H9 (cell line): ENCODE results near the gene DOCK2. TPM values are rescaled to one million over a fixed set of nuclear protein-coding genes. Genes with fewer than 3 reads are reported as not detected.

Experiments used
- DNase-seq: peaks from one replicate; pipeline ENCODE4 v3.0.0-alpha.2; 2017
- H2AFZ ChIP-seq: one replicate; pipeline ENCODE4 v1.6.1; 2013; ENCODE audit warnings: mild to moderate bottlenecking, low read length, control low read depth, moderate library complexity
- H2AK5ac ChIP-seq: 2 replicates; pipeline ENCODE4 v1.6.1; 2013; ENCODE audit warnings: low read length, control low read depth, mixed read lengths; ENCODE audit not compliant: insufficient read length
- H2BK120ac ChIP-seq: one replicate; pipeline ENCODE4 v1.6.1; 2013; ENCODE audit warnings: low read depth, mild to moderate bottlenecking, low read length, control low read depth, inconsistent platforms; ENCODE audit not compliant: poor library complexity, severe bottlenecking
- H2BK12ac ChIP-seq: 2 replicates; pipeline ENCODE4 v1.6.1; 2013; ENCODE audit warnings: low read length, control low read depth, mixed read lengths, low read depth; ENCODE audit not compliant: insufficient read length
- H2BK15ac ChIP-seq: 2 replicates; pipeline ENCODE4 v1.6.1; 2013; ENCODE audit warnings: low read depth, low read length, control low read depth
- H2BK20ac ChIP-seq: one replicate; pipeline ENCODE4 v1.6.1; 2013; ENCODE audit warnings: low read depth, mild to moderate bottlenecking, low read length, control low read depth, inconsistent platforms; ENCODE audit not compliant: poor library complexity, severe bottlenecking
- H2BK5ac ChIP-seq: 2 replicates; pipeline ENCODE4 v1.6.1; 2013; ENCODE audit warnings: low read length, control low read depth, mixed read lengths; ENCODE audit not compliant: insufficient read length
- H3K14ac ChIP-seq: 2 replicates; pipeline ENCODE4 v1.6.1; 2013; ENCODE audit warnings: low read length, control low read depth; ENCODE audit not compliant: insufficient read depth
- H3K18ac ChIP-seq: 2 replicates; pipeline ENCODE4 v1.6.1; 2013; ENCODE audit warnings: low read depth, mild to moderate bottlenecking, mixed read lengths, low read length, control low read depth; ENCODE audit not compliant: insufficient read length
- H3K23ac ChIP-seq: 2 replicates; pipeline ENCODE4 v1.6.1; 2013; ENCODE audit warnings: low read length, control low read depth, mixed read lengths, low read depth; ENCODE audit not compliant: insufficient read length
- H3K23me2 ChIP-seq: 2 replicates; pipeline ENCODE4 v1.6.1; 2013; ENCODE audit warnings: low read depth, mild to moderate bottlenecking, mixed read lengths, low read length, control low read depth; ENCODE audit not compliant: insufficient read length, poor library complexity, severe bottlenecking
- H3K27ac ChIP-seq: 2 replicates; pipeline ENCODE4 v1.5.1; 2013; ENCODE audit warnings: low read length, control low read depth, mixed read lengths, low read depth; ENCODE audit not compliant: insufficient read length
- H3K27me3 ChIP-seq: 2 replicates; pipeline ENCODE4 v1.6.1; 2013; ENCODE audit warnings: low read length, control low read depth, inconsistent platforms; ENCODE audit not compliant: insufficient read depth
- H3K4ac ChIP-seq: 2 replicates; pipeline ENCODE4 v1.6.1; 2013; ENCODE audit warnings: low read depth, mild to moderate bottlenecking, control low read depth, inconsistent platforms, low read length, moderate library complexity
- H3K4me1 ChIP-seq: 2 replicates; pipeline ENCODE4 v1.6.1; 2013; ENCODE audit warnings: low read length, control low read depth, inconsistent platforms; ENCODE audit not compliant: insufficient read depth
- H3K4me2 ChIP-seq: 2 replicates; pipeline ENCODE4 v1.6.1; 2013; ENCODE audit warnings: low read length, control low read depth, mixed read lengths; ENCODE audit not compliant: insufficient read length, insufficient read depth
- H3K56ac ChIP-seq: 2 replicates; pipeline ENCODE4 v1.6.1; 2013; ENCODE audit warnings: low read depth, mild to moderate bottlenecking, mixed read lengths, low read length, control low read depth; ENCODE audit not compliant: insufficient read length
- H3K79me1 ChIP-seq: 2 replicates; pipeline ENCODE4 v1.6.1; 2013; ENCODE audit warnings: low read depth, mild to moderate bottlenecking, moderate library complexity, low read length, control low read depth, inconsistent platforms; ENCODE audit not compliant: insufficient read depth, poor library complexity, severe bottlenecking
- H3K79me2 ChIP-seq: 2 replicates; pipeline ENCODE4 v1.6.1; 2013; ENCODE audit warnings: low read length, control low read depth, inconsistent platforms; ENCODE audit not compliant: insufficient read depth
- H3K9ac ChIP-seq: 2 replicates; pipeline ENCODE4 v1.6.1; 2013; ENCODE audit warnings: low read length, control low read depth, mixed read lengths; ENCODE audit not compliant: insufficient read length; ENCODE audit errors: extremely low read depth
- H3K9me3 ChIP-seq: one replicate; pipeline ENCODE4 v1.6.1; 2013; ENCODE audit warnings: low read depth, low read length, inconsistent platforms; ENCODE audit not compliant: control insufficient read depth
- H3T11ph ChIP-seq: one replicate; pipeline ENCODE4 v1.6.1; 2013; ENCODE audit warnings: mild to moderate bottlenecking, low read length, control low read depth, inconsistent platforms
- H4K20me1 ChIP-seq: one replicate; pipeline ENCODE4 v1.6.1; 2013; ENCODE audit not compliant: control insufficient read depth, insufficient read length, insufficient read depth
- H4K5ac ChIP-seq: 2 replicates; pipeline ENCODE4 v1.6.1; 2013; ENCODE audit warnings: low read depth, mild to moderate bottlenecking, mixed read lengths, low read length, control low read depth; ENCODE audit not compliant: insufficient read length
- H4K8ac ChIP-seq: replicated peaks from 2 replicates; pipeline ENCODE4 v1.6.1; 2013; ENCODE audit warnings: low read length, control low read depth, mixed read lengths, low read depth; ENCODE audit not compliant: insufficient read length
- H4K91ac ChIP-seq: 2 replicates; pipeline ENCODE4 v1.6.1; 2013; ENCODE audit warnings: low read depth, mild to moderate bottlenecking, moderate library complexity, mixed read lengths, low read length, control low read depth; ENCODE audit not compliant: insufficient read length
- H3K27ac Mint-ChIP-seq, 3 experiments: 2 replicates in 2 of 3; 3 replicates in 1 of 3; pipeline ENCODE4 v1.8.0; 2020 to 2021; ENCODE audit warnings: mixed read lengths in 3 of 3, mild to moderate bottlenecking in 1 of 3, moderate library complexity in 1 of 3
- H3K27me3 Mint-ChIP-seq: 2 replicates; pipeline ENCODE4 v1.8.0; 2021; ENCODE audit warnings: low read depth, mild to moderate bottlenecking, moderate library complexity, mixed read lengths
- H3K36me3 Mint-ChIP-seq, 3 experiments: 2 replicates in 2 of 3; 3 replicates in 1 of 3; pipeline ENCODE4 v1.8.0; 2020 to 2021; ENCODE audit warnings: low read depth in 3 of 3, mixed read lengths in 3 of 3; ENCODE audit not compliant: insufficient read depth in 1 of 3
- H3K4me1 Mint-ChIP-seq, 2 experiments: 2 replicates each; pipeline ENCODE4 v1.8.0; 2020; ENCODE audit warnings: mixed read lengths in 2 of 2
- H3K4me3 Mint-ChIP-seq, 2 experiments: 2 replicates in 1 of 2; 3 replicates in 1 of 2; pipeline ENCODE4 v1.8.0; 2020 to 2021; ENCODE audit warnings: mild to moderate bottlenecking in 2 of 2, mixed read lengths in 2 of 2, moderate library complexity in 1 of 2
- H3K9me3 Mint-ChIP-seq, 2 experiments: 2 replicates in 1 of 2; 3 replicates in 1 of 2; pipeline ENCODE4 v1.8.0; 2020; ENCODE audit warnings: mild to moderate bottlenecking in 2 of 2, mixed read lengths in 2 of 2, moderate library complexity in 1 of 2
- WGBS: extraction: QIAGEN DNeasy Blood & Tissue Kit; methylation state at CpG from one replicate; pipeline ENCODE4 v1.1.7; 2013; ENCODE audit warnings: missing lambda C conversion rate, low lambda C conversion rate, mixed read lengths; ENCODE audit not compliant: insufficient read length; ENCODE audit errors: extremely low coverage; 5-methylcytosine and 5-hydroxymethylcytosine counted together
- total RNA-seq: library from RNA; stranded (reverse); gene quantifications from 2 replicates; pipeline ENCODE4 v1.2.1, GENCODE V29; 2021
- TF ChIP-seq, protein P1 (sequence below): fragments of 200-600 bp; sonication (generic); conservative IDR thresholded peaks from 3 replicates; pipeline ENCODE4 v1.8.0; 2021; ENCODE audit warnings: antibody characterized with exemption, mild to moderate bottlenecking

The DOCK2 gene
- total RNA-seq, 1 experiment from 2014 or later: 7.8 TPM

DNA sequence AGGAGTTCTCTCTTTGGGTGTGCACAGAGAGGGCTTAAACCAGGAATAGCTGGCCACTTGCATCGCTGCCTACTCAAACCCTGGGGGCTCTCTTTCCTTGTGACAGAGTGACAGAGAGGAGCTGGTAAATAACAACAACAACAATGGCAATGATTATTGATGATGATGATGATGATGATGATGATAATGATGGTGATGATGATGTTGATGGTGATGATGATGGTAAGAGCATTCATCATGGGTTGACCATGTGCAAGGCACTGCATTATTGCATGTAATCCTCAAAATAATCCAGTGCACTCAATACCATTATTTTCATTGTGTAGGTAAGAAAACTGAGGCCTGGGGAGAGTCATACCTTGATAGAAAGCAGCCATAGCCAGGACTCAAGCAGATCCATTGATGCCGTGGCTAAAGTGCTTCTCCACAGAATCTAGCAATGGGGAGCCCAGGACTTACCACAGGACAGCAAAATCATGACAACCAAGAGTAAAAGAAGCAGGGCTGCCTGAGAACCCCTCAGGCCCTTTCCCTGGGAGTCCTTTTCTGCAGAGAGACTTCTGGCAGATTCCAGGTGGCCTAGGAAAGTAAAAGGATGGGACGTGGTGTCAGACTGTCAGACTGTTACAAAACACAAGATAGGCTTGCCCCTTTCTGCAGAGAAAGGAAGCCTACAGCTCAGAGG, 473.5 kb downstream of the DOCK2 start:
- H3K27me3 Mint-ChIP-seq: peaks cover 93% of the 10 kb centered on the region
- Histone ChIP-seq H3K23ac (no peak overlapping the region), H3K9ac (no peak overlapping the region), H3K27ac (no peak overlapping the region), H4K8ac (no peak overlapping the region), H2BK15ac (no peak overlapping the region), H3T11ph (no peak overlapping the region), H2BK20ac (no peak overlapping the region), H2BK12ac (no peak overlapping the region), H3K79me1 (no peaks in the 10 kb centered on the region), H3K27me3 (no peaks in the 10 kb centered on the region; the same call in 1 of the 2 replicates), H3K14ac (no peak overlapping the region), H4K20me1 (no peaks in the 10 kb centered on the region), H2AK5ac (no peak overlapping the region), H2BK120ac (no peak overlapping the region), H4K91ac (no peak overlapping the region), H3K4me2 (no peak overlapping the region), H3K23me2 (no peaks in the 10 kb centered on the region), H2BK5ac (no peak overlapping the region), H3K56ac (no peak overlapping the region), H3K4me1 (no peaks in the 10 kb centered on the region), H4K5ac (no peak overlapping the region), H3K79me2 (no peaks in the 10 kb centered on the region), H3K4ac (no peak overlapping the region), H2AFZ (no peak overlapping the region), H3K18ac (no peak overlapping the region), H3K9me3 (no peaks in the 10 kb centered on the region)
- no CpG with 5 or more reads among the region's 3 CpGs for WGBS
- TF ChIP-seq, protein P1, sequence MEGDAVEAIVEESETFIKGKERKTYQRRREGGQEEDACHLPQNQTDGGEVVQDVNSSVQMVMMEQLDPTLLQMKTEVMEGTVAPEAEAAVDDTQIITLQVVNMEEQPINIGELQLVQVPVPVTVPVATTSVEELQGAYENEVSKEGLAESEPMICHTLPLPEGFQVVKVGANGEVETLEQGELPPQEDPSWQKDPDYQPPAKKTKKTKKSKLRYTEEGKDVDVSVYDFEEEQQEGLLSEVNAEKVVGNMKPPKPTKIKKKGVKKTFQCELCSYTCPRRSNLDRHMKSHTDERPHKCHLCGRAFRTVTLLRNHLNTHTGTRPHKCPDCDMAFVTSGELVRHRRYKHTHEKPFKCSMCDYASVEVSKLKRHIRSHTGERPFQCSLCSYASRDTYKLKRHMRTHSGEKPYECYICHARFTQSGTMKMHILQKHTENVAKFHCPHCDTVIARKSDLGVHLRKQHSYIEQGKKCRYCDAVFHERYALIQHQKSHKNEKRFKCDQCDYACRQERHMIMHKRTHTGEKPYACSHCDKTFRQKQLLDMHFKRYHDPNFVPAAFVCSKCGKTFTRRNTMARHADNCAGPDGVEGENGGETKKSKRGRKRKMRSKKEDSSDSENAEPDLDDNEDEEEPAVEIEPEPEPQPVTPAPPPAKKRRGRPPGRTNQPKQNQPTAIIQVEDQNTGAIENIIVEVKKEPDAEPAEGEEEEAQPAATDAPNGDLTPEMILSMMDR: no peak
- DNase-seq: peak; percentile 14
- H3K9me3 Mint-ChIP-seq: peaks cover 10 to 15% of the 10 kb centered on the region in 2 experiments
- peak overlapping the region in 1 of 2 experiments; percentile 7; a peak in 1 of 5 replicates for H3K4me3 Mint-ChIP-seq
- no peak overlapping the region for H3K27ac Mint-ChIP-seq
- H3K4me1 Mint-ChIP-seq: peaks cover 33 to 45% of the 10 kb centered on the region in 2 experiments
- peaks cover 6 to 11% (median 8%) of the 10 kb centered on the region in 3 experiments; a peak in 6 of 7 replicates for H3K36me3 Mint-ChIP-seq
